A549 (cell line): ENCODE results near the gene CORO2B.

Source experiments
- CTCF ChIP-seq: fragments of >200 bp; sonication (Bioruptor Twin); formaldehyde crosslinking; IDR thresholded peaks from 3 replicates; pipeline ENCODE4 v1.5.1; 2016
- ESRRA ChIP-seq: fragments of 150-350 bp; IDR thresholded peaks from 2 replicates; pipeline ENCODE4 v1.6.1; 2014; ENCODE audit warnings: mild to moderate bottlenecking, low read length, borderline replicate concordance
- MAX ChIP-seq: IDR thresholded peaks from 2 replicates; pipeline ENCODE4 v1.6.1; 2012
- TF ChIP-seq, protein P1 (sequence below): fragments of 450-650 bp; IDR thresholded peaks from 2 replicates; pipeline ENCODE4 v1.6.1; 2014; ENCODE audit warnings: antibody characterized with exemption

- TF ChIP-seq, protein P1, sequence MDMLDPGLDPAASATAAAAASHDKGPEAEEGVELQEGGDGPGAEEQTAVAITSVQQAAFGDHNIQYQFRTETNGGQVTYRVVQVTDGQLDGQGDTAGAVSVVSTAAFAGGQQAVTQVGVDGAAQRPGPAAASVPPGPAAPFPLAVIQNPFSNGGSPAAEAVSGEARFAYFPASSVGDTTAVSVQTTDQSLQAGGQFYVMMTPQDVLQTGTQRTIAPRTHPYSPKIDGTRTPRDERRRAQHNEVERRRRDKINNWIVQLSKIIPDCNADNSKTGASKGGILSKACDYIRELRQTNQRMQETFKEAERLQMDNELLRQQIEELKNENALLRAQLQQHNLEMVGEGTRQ, result no peak
- TF ChIP-seq MAX (no peak), CTCF (no peak), ESRRA (no peak)
Measured at GRCh38 chr15:68699881-68700454, 121.2 kb downstream of the CORO2B start.
